AG08395 (cell line): Measurements from ENCODE around the gene RAD51B.

Experiments used
- DNase-seq: peaks from one replicate; pipeline ENCODE4 v3.0.0; 2012; ENCODE audit warnings: mixed read lengths, low spot score

The RAD51B gene

GRCh38 chr14:68234101-68234905 lies 414.7 kb downstream of the RAD51B start:
- DNase-seq: no peak

GRCh38 chr14:68235011-68235410 lies 415.4 kb downstream of the RAD51B start:
- no peak for DNase-seq

- no peak for DNase-seq
These were observed 417.2 kb downstream of the RAD51B start for GRCh38 chr14:68236582-68237458.

- no peak for DNase-seq
These were observed 419.0 kb downstream of the RAD51B start for GRCh38 chr14:68238551-68238950.

GRCh38 chr14:68238976-68239375 lies 419.4 kb downstream of the RAD51B start:
- no peak for DNase-seq

- DNase-seq: no peak
These were observed 420.6 kb downstream of the RAD51B start for GRCh38 chr14:68239988-68240771.

- no peak for DNase-seq
These were observed 422.4 kb downstream of the RAD51B start for GRCh38 chr14:68241862-68242487.

- no peak for DNase-seq
These were observed 424.0 kb downstream of the RAD51B start for GRCh38 chr14:68243450-68244010.

- no peak for DNase-seq
These were observed 424.8 kb downstream of the RAD51B start for GRCh38 chr14:68244262-68244980.

- no peak for DNase-seq
These were observed 425.8 kb downstream of the RAD51B start for GRCh38 chr14:68245146-68246073.

- no peak for DNase-seq
These were observed 426.7 kb downstream of the RAD51B start for GRCh38 chr14:68246074-68246785.

- no peak for DNase-seq
These were observed 427.2 kb downstream of the RAD51B start for GRCh38 chr14:68246786-68247105.

- DNase-seq: no peak
These were observed 427.7 kb downstream of the RAD51B start for GRCh38 chr14:68247274-68247673.

- no peak for DNase-seq
These were observed 428.2 kb downstream of the RAD51B start for GRCh38 chr14:68247676-68248268.

- peak; percentile 55 for DNase-seq
These were observed 429.1 kb downstream of the RAD51B start for GRCh38 chr14:68248481-68249255.

- peak; percentile 65 for DNase-seq
These were observed 430.3 kb downstream of the RAD51B start for GRCh38 chr14:68249661-68250451.
